ENCODE measurements around the gene PRKCI.
A peak's percentile ranks its signal among the peaks of the same experiment; 100 is the strongest.
"Not testable (repeated sequence)": the region's sequence is repeated elsewhere in the genome, so short reads cannot be mapped to it uniquely, and the experiment has no call there.

PRKCI gene

GRCh38 chr3:170180908-170181885 is 41.0 kb upstream of the PRKCI start, which contains the start of gene PHC3:
Gene PHC3 (minus strand): TSS chr3:170181733. CDS start chr3:170181715, 18 bp downstream.
- peaks cover 43% of the 10 kb centered on the region for H3K79me2 ChIP-seq
- H3K9me3 ChIP-seq (ENCODE audit: control insufficient read depth, low read length) = no peaks in the 10 kb centered on the region
- peak within 1 kb of the TSS; percentile 99 for H3K4me3 ChIP-seq (ENCODE audit: low read depth, low read length)
- TF ChIP-seq CTCF (IDR thresholded peaks at IDR 0.05) = peak; percentile 43
- peak within 1 kb of the TSS; percentile 94 for H3K9ac ChIP-seq
- no peaks in the 10 kb centered on the region for H3K27me3 ChIP-seq (ENCODE audit: control insufficient read depth, insufficient read depth, low read length)
- no peaks in the 10 kb centered on the region for H3K4me1 ChIP-seq
- H3K4me2 ChIP-seq (ENCODE audit: low read length) = peak within 1 kb of the TSS; percentile 92
- H3K27ac ChIP-seq = peak within 1 kb of the TSS; percentile 96
- peak within 1 kb of the TSS; percentile 94 for H2AFZ ChIP-seq
- H3K36me3 ChIP-seq (ENCODE audit: control insufficient read depth, insufficient read depth, low read length) = no peaks in the 10 kb centered on the region

DNA sequence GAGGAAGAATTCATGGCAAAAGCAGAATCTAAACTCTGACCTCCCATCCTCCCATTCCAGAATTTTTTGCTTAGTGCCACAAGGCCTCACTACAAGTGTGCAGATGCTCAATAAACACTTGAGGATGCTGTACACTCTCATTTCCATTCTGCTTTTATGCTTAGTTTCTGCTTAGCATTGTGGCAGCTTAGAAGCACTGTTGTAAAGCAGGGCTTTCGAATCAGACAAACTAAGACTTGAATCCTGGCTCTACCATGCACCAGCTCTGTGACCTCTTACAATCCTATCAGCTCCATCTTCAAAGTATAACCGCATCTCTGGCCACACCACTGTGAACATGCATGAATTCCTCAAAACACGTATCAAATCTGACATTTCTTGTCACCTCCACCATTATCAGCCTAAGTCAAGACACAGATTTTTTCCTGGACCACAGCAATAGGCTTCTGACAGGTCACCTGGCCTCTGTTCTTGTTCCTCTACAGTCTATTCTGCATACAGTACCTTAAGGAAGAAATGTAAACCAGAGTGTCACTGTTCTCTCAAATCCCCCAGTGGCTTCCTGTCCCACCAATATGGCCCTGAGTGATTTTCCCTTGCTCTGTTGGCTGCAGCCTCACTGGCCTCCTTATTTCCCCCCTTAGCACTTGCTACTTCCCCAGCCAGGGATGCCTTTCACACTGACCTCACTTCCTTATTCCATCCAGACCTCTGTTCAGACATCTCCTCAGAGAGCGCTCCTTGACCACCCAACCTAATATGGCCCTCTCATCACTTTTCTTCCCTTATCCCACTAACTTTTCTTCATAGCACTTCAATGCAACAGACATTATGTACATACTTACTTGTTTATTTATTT is 32.6 kb upstream of the PRKCI start:
- no peaks in the 10 kb centered on the region for H3K9me3 ChIP-seq (ENCODE audit: control insufficient read depth, low read length)
- H3K9ac ChIP-seq = no peak overlapping the region
- no peaks in the 10 kb centered on the region for H3K4me1 ChIP-seq
- TF ChIP-seq CTCF (IDR thresholded peaks at IDR 0.05) = no peak
- no peaks in the 10 kb centered on the region for H3K79me2 ChIP-seq
- no peaks in the 10 kb centered on the region for H3K36me3 ChIP-seq (ENCODE audit: control insufficient read depth, insufficient read depth, low read length)
- H2AFZ ChIP-seq = peak overlapping the region; percentile 5
- no peak overlapping the region for H3K4me3 ChIP-seq (ENCODE audit: low read depth, low read length)
- no peak overlapping the region for H3K27ac ChIP-seq
- H3K4me2 ChIP-seq (ENCODE audit: low read length) = no peak overlapping the region
- H3K27me3 ChIP-seq (ENCODE audit: control insufficient read depth, insufficient read depth, low read length) = no peaks in the 10 kb centered on the region

GRCh38 chr3:170195759-170196158 is 26.5 kb upstream of the PRKCI start:
- not testable (repeated sequence) for H3K9me3 ChIP-seq (ENCODE audit: control insufficient read depth, low read length); H3K9ac ChIP-seq; H3K79me2 ChIP-seq; H3K27me3 ChIP-seq (ENCODE audit: control insufficient read depth, insufficient read depth, low read length); H3K4me2 ChIP-seq (ENCODE audit: low read length); H3K4me3 ChIP-seq (ENCODE audit: low read depth, low read length); H3K36me3 ChIP-seq (ENCODE audit: control insufficient read depth, insufficient read depth, low read length); H3K4me1 ChIP-seq; H2AFZ ChIP-seq; H3K27ac ChIP-seq

- no peak overlapping the region for H3K9ac ChIP-seq
- no peaks in the 10 kb centered on the region for H3K36me3 ChIP-seq (ENCODE audit: control insufficient read depth, insufficient read depth, low read length)
- no peak overlapping the region for H3K27ac ChIP-seq
- no peaks in the 10 kb centered on the region for H3K4me1 ChIP-seq
- no peak overlapping the region for H2AFZ ChIP-seq
- H3K4me3 ChIP-seq (ENCODE audit: low read depth, low read length) = no peak overlapping the region
- no peaks in the 10 kb centered on the region for H3K9me3 ChIP-seq (ENCODE audit: control insufficient read depth, low read length)
- no peak overlapping the region for H3K4me2 ChIP-seq (ENCODE audit: low read length)
- H3K79me2 ChIP-seq = no peaks in the 10 kb centered on the region
- no peaks in the 10 kb centered on the region for H3K27me3 ChIP-seq (ENCODE audit: control insufficient read depth, insufficient read depth, low read length)
- no peak for TF ChIP-seq CTCF (IDR thresholded peaks at IDR 0.05)
These were observed 25.4 kb upstream of the PRKCI start for GRCh38 chr3:170196833-170197232.

- H3K36me3 ChIP-seq (ENCODE audit: control insufficient read depth, insufficient read depth, low read length) = no peaks in the 10 kb centered on the region
- H3K4me2 ChIP-seq (ENCODE audit: low read length) = no peak overlapping the region
- no peak overlapping the region for H2AFZ ChIP-seq
- no peaks in the 10 kb centered on the region for H3K9me3 ChIP-seq (ENCODE audit: control insufficient read depth, low read length)
- H3K4me3 ChIP-seq (ENCODE audit: low read depth, low read length) = no peak overlapping the region
- H3K9ac ChIP-seq = no peak overlapping the region
- no peaks in the 10 kb centered on the region for H3K4me1 ChIP-seq
- H3K27me3 ChIP-seq (ENCODE audit: control insufficient read depth, insufficient read depth, low read length) = no peaks in the 10 kb centered on the region
- no peaks in the 10 kb centered on the region for H3K79me2 ChIP-seq
- no peak overlapping the region for H3K27ac ChIP-seq
- TF ChIP-seq CTCF (IDR thresholded peaks at IDR 0.05) = no peak
These were observed 21.2 kb upstream of the PRKCI start for GRCh38 chr3:170200987-170201386.
